HepG2 (cell line): Measurements from ENCODE around the gene ASCL3. TPM values are rescaled to one million over a fixed set of nuclear protein-coding genes. Genes with fewer than 3 reads are reported as not detected.

Source experiments
- AGO2 ChIP-seq: fragments of 200-400 bp; formaldehyde crosslinking; optimal IDR thresholded peaks from 2 replicates; pipeline ENCODE3; 2017; ENCODE audit warnings: mild to moderate bottlenecking, low read depth, low read length, moderate library complexity
- ARNT2 ChIP-seq: sonication (generic); formaldehyde crosslinking; IDR thresholded peaks from 2 replicates; pipeline ENCODE4 v1.8.0; 2022; ENCODE audit warnings: mild to moderate bottlenecking, low read depth, missing genetic modification reagents, moderate library complexity
- ATM ChIP-seq: fragments of 450-650 bp; IDR thresholded peaks from 2 replicates; pipeline ENCODE4 v1.7.1; 2017; ENCODE audit warnings: mild to moderate bottlenecking, borderline replicate concordance
- GATAD1 ChIP-seq: IDR thresholded peaks from 2 replicates; pipeline ENCODE4 v1.6.1; 2016; ENCODE audit warnings: missing genetic modification reagents, missing compliant biosample characterization
- HNRNPLL ChIP-seq: fragments of 200-400 bp; formaldehyde crosslinking; IDR thresholded peaks from 2 replicates; pipeline ENCODE4 v1.6.1; 2017; ENCODE audit warnings: mild to moderate bottlenecking, low read depth, low read length; ENCODE audit not compliant: poor library complexity, severe bottlenecking
- NFYC ChIP-seq: IDR thresholded peaks from 2 replicates; pipeline ENCODE4 v1.6.1; 2016; ENCODE audit warnings: missing genetic modification reagents, missing compliant biosample characterization
- NRL ChIP-seq: sonication (generic); formaldehyde crosslinking; IDR thresholded peaks from 2 replicates; pipeline ENCODE4 v1.5.0; 2020; ENCODE audit warnings: missing genetic modification reagents, mild to moderate bottlenecking, moderate library complexity, borderline replicate concordance
- PHF20 ChIP-seq: sonication (generic); formaldehyde crosslinking; IDR thresholded peaks from 2 replicates; pipeline ENCODE4 v1.5.0; 2020; ENCODE audit warnings: mild to moderate bottlenecking, missing genetic modification reagents
- ZHX2 ChIP-seq, 2 experiments: sonication (generic) in 1 of 2; formaldehyde crosslinking in 1 of 2; IDR thresholded peaks; 2 replicates each; pipeline versions ENCODE4 v1.6.1 to v1.9.0; 2014 to 2022; ENCODE audit warnings: antibody characterized with exemption in 1 of 2, borderline replicate concordance in 1 of 2, inconsistent platforms in 1 of 2, low read depth in 1 of 2, missing genetic modification reagents in 1 of 2
- ZMYM3 ChIP-seq: sonication (generic); formaldehyde crosslinking; IDR thresholded peaks from 2 replicates; pipeline ENCODE4 v1.5.1; 2020; ENCODE audit warnings: mild to moderate bottlenecking, missing genetic modification reagents
- ZNF225 ChIP-seq: sonication (generic); formaldehyde crosslinking; IDR thresholded peaks from 2 replicates; pipeline ENCODE4 v1.4.0; 2020; ENCODE audit warnings: mild to moderate bottlenecking, missing genetic modification reagents
- ZNF563 ChIP-seq: sonication (generic); formaldehyde crosslinking; IDR thresholded peaks from 2 replicates; pipeline ENCODE4 v1.8.0; 2022; ENCODE audit warnings: mild to moderate bottlenecking, moderate library complexity, missing genetic modification reagents
- polyA plus RNA-seq, 8 experiments: library from polyadenylated mRNA; depleted of rRNA in 3 of 8; stranded (reverse) in 7 of 8; unstranded in 1 of 8; fragments of >200 nt; fragmentation: Illumina TruSeq in 4 of 8; extraction: Trizol in 4 of 8; gene quantifications; 2 replicates each; pipeline versions ENCODE4 v1.2.1 to v1.2.3, GENCODE V29; 2011 to 2016; ENCODE audit warnings: low read depth in 4 of 8, missing spikeins in 1 of 8, mixed read lengths in 1 of 8; ENCODE audit not compliant: insufficient read depth in 1 of 8
- total RNA-seq, 5 experiments: library from RNA; depleted of rRNA; stranded (reverse); fragments of >200 nt; fragmentation: Illumina TruSeq; extraction: Trizol; gene quantifications; 2 replicates each; pipeline ENCODE4 v1.2.3, GENCODE V29; 2016; ENCODE audit warnings: low read depth in 1 of 5
- TF ChIP-seq, protein P1 (sequence below): sonication (generic); formaldehyde crosslinking; IDR thresholded peaks from 2 replicates; pipeline ENCODE4 v1.4.0; 2020; ENCODE audit warnings: missing genetic modification reagents
- TF ChIP-seq, protein P2 (sequence below): sonication (generic); formaldehyde crosslinking; IDR thresholded peaks from 2 replicates; pipeline ENCODE4; 2020; ENCODE audit warnings: missing genetic modification reagents, mild to moderate bottlenecking, borderline replicate concordance
- TF ChIP-seq, protein P3 (sequence below): sonication (generic); formaldehyde crosslinking; IDR thresholded peaks from 2 replicates; pipeline ENCODE4 v1.5.0; 2020; ENCODE audit warnings: missing genetic modification reagents, mild to moderate bottlenecking, borderline replicate concordance

ASCL3 gene
- total and polyA plus RNA-seq, 2 of the 13 experiments (the other 11 are each of a cell fraction or from before 2014, with no cell fraction given) = not detected

DNA sequence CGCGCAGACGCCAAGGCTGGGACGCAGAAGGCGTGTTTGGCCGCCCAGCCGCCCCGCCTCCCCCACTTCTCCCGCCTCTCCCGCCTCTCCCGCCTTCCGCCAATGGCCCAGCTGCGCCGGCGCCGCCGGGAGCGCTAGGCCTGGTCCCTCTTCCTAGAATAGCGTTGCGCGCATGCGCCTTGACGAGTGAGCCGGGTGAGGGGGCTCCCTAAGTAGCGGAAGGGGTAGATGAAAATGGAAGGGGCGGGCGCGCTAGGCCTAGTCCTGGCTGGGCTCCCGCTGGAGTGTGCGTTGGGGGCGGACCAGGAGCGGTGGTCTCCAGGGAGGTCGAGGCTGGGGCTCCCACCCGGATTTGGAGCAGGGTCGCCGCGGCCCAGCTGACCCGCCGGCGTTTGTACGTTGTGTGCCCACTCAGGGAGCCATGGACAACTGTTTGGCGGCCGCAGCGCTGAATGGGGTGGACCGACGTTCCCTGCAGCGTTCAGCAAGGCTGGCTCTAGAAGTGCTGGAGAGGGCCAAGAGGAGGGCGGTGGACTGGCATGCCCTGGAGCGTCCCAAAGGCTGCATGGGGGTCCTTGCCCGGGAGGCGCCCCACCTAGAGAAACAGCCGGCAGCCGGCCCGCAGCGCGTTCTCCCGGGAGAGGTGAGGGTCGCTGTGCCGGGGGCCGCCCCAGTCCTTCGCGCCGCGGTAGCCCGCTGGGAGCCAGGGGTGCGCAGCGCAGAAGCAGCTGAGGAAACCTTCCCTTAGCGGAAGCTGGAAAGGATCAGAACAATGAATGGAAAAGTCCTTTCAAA is 31.6 kb downstream of the ASCL3 start, which contains the start of gene AKIP1 (continued):
- peak; percentile 57 for TF ChIP-seq AGO2
- peak; percentile 19; the same call in 1 of the 2 replicates for TF ChIP-seq GATAD1
- peak; percentile 43; the same call in 1 of the 2 replicates for TF ChIP-seq NFYC
- TF ChIP-seq, protein P1, sequence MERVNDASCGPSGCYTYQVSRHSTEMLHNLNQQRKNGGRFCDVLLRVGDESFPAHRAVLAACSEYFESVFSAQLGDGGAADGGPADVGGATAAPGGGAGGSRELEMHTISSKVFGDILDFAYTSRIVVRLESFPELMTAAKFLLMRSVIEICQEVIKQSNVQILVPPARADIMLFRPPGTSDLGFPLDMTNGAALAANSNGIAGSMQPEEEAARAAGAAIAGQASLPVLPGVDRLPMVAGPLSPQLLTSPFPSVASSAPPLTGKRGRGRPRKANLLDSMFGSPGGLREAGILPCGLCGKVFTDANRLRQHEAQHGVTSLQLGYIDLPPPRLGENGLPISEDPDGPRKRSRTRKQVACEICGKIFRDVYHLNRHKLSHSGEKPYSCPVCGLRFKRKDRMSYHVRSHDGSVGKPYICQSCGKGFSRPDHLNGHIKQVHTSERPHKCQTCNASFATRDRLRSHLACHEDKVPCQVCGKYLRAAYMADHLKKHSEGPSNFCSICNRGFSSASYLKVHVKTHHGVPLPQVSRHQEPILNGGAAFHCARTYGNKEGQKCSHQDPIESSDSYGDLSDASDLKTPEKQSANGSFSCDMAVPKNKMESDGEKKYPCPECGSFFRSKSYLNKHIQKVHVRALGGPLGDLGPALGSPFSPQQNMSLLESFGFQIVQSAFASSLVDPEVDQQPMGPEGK (CRISPR knock-in tag) = 0 out of 2 replicates have a peak, but pooled peaks have one; percentile 54
- TF ChIP-seq ZHX2 (IDR thresholded peaks at IDR 0.05; ENCODE audit: low read depth) = 0 out of 2 replicates have a peak, but pooled peaks have one; percentile 18
- no peak for TF ChIP-seq ZHX2 (CRISPR knock-in tag; IDR thresholded peaks at IDR 0.05; ENCODE audit: borderline replicate concordance)
- peak; percentile 30; the same call in 1 of the 2 replicates for TF ChIP-seq ZNF563 (CRISPR knock-in tag)
- TF ChIP-seq, protein P2, sequence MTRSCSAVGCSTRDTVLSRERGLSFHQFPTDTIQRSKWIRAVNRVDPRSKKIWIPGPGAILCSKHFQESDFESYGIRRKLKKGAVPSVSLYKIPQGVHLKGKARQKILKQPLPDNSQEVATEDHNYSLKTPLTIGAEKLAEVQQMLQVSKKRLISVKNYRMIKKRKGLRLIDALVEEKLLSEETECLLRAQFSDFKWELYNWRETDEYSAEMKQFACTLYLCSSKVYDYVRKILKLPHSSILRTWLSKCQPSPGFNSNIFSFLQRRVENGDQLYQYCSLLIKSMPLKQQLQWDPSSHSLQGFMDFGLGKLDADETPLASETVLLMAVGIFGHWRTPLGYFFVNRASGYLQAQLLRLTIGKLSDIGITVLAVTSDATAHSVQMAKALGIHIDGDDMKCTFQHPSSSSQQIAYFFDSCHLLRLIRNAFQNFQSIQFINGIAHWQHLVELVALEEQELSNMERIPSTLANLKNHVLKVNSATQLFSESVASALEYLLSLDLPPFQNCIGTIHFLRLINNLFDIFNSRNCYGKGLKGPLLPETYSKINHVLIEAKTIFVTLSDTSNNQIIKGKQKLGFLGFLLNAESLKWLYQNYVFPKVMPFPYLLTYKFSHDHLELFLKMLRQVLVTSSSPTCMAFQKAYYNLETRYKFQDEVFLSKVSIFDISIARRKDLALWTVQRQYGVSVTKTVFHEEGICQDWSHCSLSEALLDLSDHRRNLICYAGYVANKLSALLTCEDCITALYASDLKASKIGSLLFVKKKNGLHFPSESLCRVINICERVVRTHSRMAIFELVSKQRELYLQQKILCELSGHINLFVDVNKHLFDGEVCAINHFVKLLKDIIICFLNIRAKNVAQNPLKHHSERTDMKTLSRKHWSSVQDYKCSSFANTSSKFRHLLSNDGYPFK (CRISPR knock-in tag) = peak; percentile 68; the same call in 1 of the 2 replicates
- peak; percentile 75 for TF ChIP-seq PHF20 (CRISPR knock-in tag)
- peak; percentile 52; the same call in 1 of the 2 replicates for TF ChIP-seq ARNT2 (CRISPR knock-in tag)
- no peak for TF ChIP-seq ATM
- TF ChIP-seq ZNF225 (CRISPR knock-in tag) = peak; percentile 69; the same call in 1 of the 2 replicates
- peak; percentile 50; the same call in 1 of the 2 replicates for TF ChIP-seq ZMYM3 (CRISPR knock-in tag)
- peak; percentile 98 for TF ChIP-seq HNRNPLL
- TF ChIP-seq, protein P3, sequence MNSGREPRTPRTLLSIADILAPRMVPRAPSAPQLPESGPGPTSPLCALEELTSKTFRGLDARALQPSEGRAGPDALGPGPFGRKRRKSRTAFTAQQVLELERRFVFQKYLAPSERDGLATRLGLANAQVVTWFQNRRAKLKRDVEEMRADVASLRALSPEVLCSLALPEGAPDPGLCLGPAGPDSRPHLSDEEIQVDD = peak; percentile 69; the same call in 1 of the 2 replicates
- TF ChIP-seq NRL (CRISPR knock-in tag) = peak; percentile 82
